Cardiac atrium fibroblast (primary cell): ENCODE measurements around the gene RPS6KA3. TPM values are rescaled to one million over a fixed set of nuclear protein-coding genes. Genes with fewer than 3 reads are reported as not detected.

Experiments used
- total RNA-seq: library from RNA; depleted of rRNA; stranded (reverse); fragments of >200 nt; gene quantifications from 2 replicates; pipeline ENCODE4 v1.2.3, GENCODE V29; 2015

Gene RPS6KA3
- 24.0 and 31.6 TPM in 2 replicates for total RNA-seq

GRCh38 chrX:20266810-20267606 is at the start of gene RPS6KA3:
Gene RPS6KA3, minus strand, starts transcription at chrX:20266909. Its CDS starts 277 bp downstream, at chrX:20266632.

GRCh38 chrX:20141281-20142220 is 125.2 kb downstream of the RPS6KA3 start, which contains the start of gene EIF1AX:
Gene EIF1AX, minus strand, starts transcription at chrX:20141838. Its CDS starts 198 bp downstream, at chrX:20141640.

GRCh38 chrX:20116577-20117240 is 150.0 kb downstream of the RPS6KA3 start, which contains the start of gene MAP7D2:
Gene MAP7D2, minus strand, starts transcription at chrX:20116907. Its CDS starts 28 bp downstream, at chrX:20116879.

Other genes starting within 250 kb of the RPS6KA3 start
- under 0.01 and 1.1 TPM in 2 replicates for gene MAP7D2, start 150.0 kb downstream of the RPS6KA3 start, total RNA-seq
- gene EIF1AX, start 125.1 kb downstream of the RPS6KA3 start, total RNA-seq: 32.4 and 34.1 TPM in 2 replicates